PC-3 (cell line): ENCODE results near the gene FSD1. TPM values are rescaled to one million over a fixed set of nuclear protein-coding genes. Genes with fewer than 3 reads are reported as not detected.

Experiments
- ATAC-seq: fragments of 200-7000 bp; cut with Tn5 transposase; 2 replicates; pipeline ENCODE4 v1.9.1; 2020; ENCODE audit warnings: mild to moderate bottlenecking, moderate library complexity
- BruUV-seq: library from RNA; stranded (reverse); fragments of 400-500 nt; replicated peaks from 2 replicates; lab custom pipeline; 2021; lab: Mats Ljungman, UMichigan
- CTCF ChIA-PET: fragments of 300-600 bp; sonication (Branson Sonifier 250); formaldehyde crosslinking; loops from one replicate; lab custom pipeline; 2022; ENCODE audit warnings: antibody characterized with exemption; lab: Charles Lee
- POLR2A ChIA-PET: fragments of 300-600 bp; sonication (Branson Sonifier 250); formaldehyde crosslinking; loops from one replicate; lab custom pipeline; 2022; ENCODE audit warnings: antibody characterized with exemption; ENCODE audit not compliant: unreplicated experiment; lab: Charles Lee
- DNase-seq: peaks from one replicate; pipeline ENCODE4 v3.0.0-alpha.2; 2015
- H2AFZ ChIP-seq: fragments of 300-600 bp; sonication (generic); 2 replicates; pipeline ENCODE4 v1.6.0; 2016; ENCODE audit warnings: antibody characterized with exemption, low read length
- H3F3A ChIP-seq: fragments of 300-600 bp; sonication (generic); one replicate; pipeline ENCODE4 v1.6.0; 2017; ENCODE audit warnings: antibody characterized with exemption, low read length, control low read depth, mild to moderate bottlenecking; ENCODE audit not compliant: unreplicated experiment
- H3K27ac ChIP-seq: fragments of 300-600 bp; sonication (generic); 2 replicates; pipeline ENCODE4 v1.5.1; 2016; ENCODE audit warnings: mild to moderate bottlenecking, low read length
- H3K27me3 ChIP-seq: fragments of 300-600 bp; sonication (generic); 2 replicates; pipeline ENCODE4 v1.6.1; 2016; ENCODE audit warnings: low read length, mixed read lengths
- H3K36me3 ChIP-seq: fragments of 300-600 bp; sonication (generic); 2 replicates; pipeline ENCODE4 v1.6.1; 2016; ENCODE audit warnings: low read depth, mixed run types, low read length, mixed read lengths
- H3K4me1 ChIP-seq: fragments of 300-600 bp; sonication (generic); 2 replicates; pipeline ENCODE4 v1.5.1; 2016; ENCODE audit warnings: low read length; ENCODE audit not compliant: insufficient read depth
- H3K4me2 ChIP-seq: fragments of 300-600 bp; sonication (generic); 2 replicates; pipeline ENCODE4 v1.6.0; 2016; ENCODE audit warnings: low read length
- H3K4me3 ChIP-seq: fragments of 300-600 bp; sonication (generic); 2 replicates; pipeline ENCODE4 v1.5.1; 2016; ENCODE audit warnings: mild to moderate bottlenecking, low read length, mixed read lengths
- H3K79me2 ChIP-seq: fragments of 300-600 bp; sonication (generic); 2 replicates; pipeline ENCODE4 v1.6.1; 2017; ENCODE audit warnings: low read length, mixed read lengths
- H3K9ac ChIP-seq: fragments of 300-600 bp; sonication (generic); 2 replicates; pipeline ENCODE4 v1.6.0; 2016; ENCODE audit warnings: mild to moderate bottlenecking, low read length
- H3K9me2 ChIP-seq: fragments of 300-600 bp; sonication (generic); replicated peaks from 2 replicates; pipeline ENCODE4 v1.6.1; 2016; ENCODE audit warnings: mixed run types, low read length, mixed read lengths
- H3K9me3 ChIP-seq: fragments of 300-600 bp; sonication (generic); 2 replicates; pipeline ENCODE4 v1.6.1; 2016; ENCODE audit warnings: low read length, mixed read lengths
- H4K20me1 ChIP-seq: fragments of 300-600 bp; sonication (generic); 2 replicates; pipeline ENCODE4 v1.6.1; 2016; ENCODE audit warnings: low read length, mixed read lengths
- CTCF ChIP-seq: fragments of 300-600 bp; sonication (generic); conservative IDR thresholded peaks from 2 replicates; pipeline ENCODE4 v1.5.1; 2017; ENCODE audit warnings: antibody characterized with exemption, low read depth, mild to moderate bottlenecking, low read length
- EZH2 ChIP-seq: fragments of 300-600 bp; sonication (generic); IDR thresholded peaks from one replicate; pipeline ENCODE4 v1.6.1; 2017; ENCODE audit warnings: antibody characterized with exemption, mild to moderate bottlenecking, low read length; ENCODE audit not compliant: unreplicated experiment
- EZH2phosphoT487 ChIP-seq: fragments of 300-600 bp; sonication (generic); IDR thresholded peaks from 2 replicates; pipeline ENCODE4 v1.6.1; 2018; ENCODE audit warnings: mild to moderate bottlenecking, antibody characterized with exemption, low read length, borderline replicate concordance
- intact Hi-C: fragments of 100-400 bp; cut with micrococcal nuclease; formaldehyde crosslinking; loops from 2 replicates; pipeline ENCODE4 v1.9.0; 2023
- total RNA-seq: library from RNA; depleted of rRNA; stranded (reverse); fragments of >200 nt; gene quantifications from 2 replicates; pipeline ENCODE4 v1.2.3, GENCODE V29; 2014

The FSD1 gene
- total RNA-seq, 1 experiment from 2014 or later: 8.7 TPM

GRCh38 chr19:4342615-4343369, 38.4 kb downstream of the FSD1 start:
- Histone ChIP-seq H3F3A (no peaks in the 10 kb centered on the region), H3K36me3 (no peaks in the 10 kb centered on the region), H3K4me2 (peak overlapping the region; percentile 100), H3K79me2 (peaks cover 12% of the 10 kb centered on the region), H3K4me3 (peak overlapping the region; percentile 81), H4K20me1 (no peaks in the 10 kb centered on the region), H3K9me2 (no peaks in the 10 kb centered on the region), H3K27me3 (no peaks in the 10 kb centered on the region), H3K27ac (peak overlapping the region; percentile 59), H3K9ac (peak overlapping the region; percentile 77), H2AFZ (peak overlapping the region; percentile 99), H3K9me3 (no peaks in the 10 kb centered on the region), H3K4me1 (peaks cover 5% of the 10 kb centered on the region; the same call in 1 of the 2 replicates)
- ChIA-PET CTCF (interaction anchor here (0.6 to 2.0 kb wide), 6 partner anchors 10 to 96 kb away, joined by 3 to 16 read pairs (median 6); partner anchors contain the start of genes SH3GL1 and YJU2), POLR2A (interaction anchor here (0.6 to 1.0 kb wide), 3 partner anchors 10 to 112 kb away, joined by 3 to 11 read pairs (median 4); partner anchors contain the start of gene YJU2)
- ATAC-seq: peak; percentile 89
- TF ChIP-seq EZH2phosphoT487: no peak
- TF ChIP-seq EZH2: no peak
- TF ChIP-seq CTCF: no peak
- DNase-seq: peak; percentile 98
- intact Hi-C loops: loop anchor here (1.0 to 10.0 kb wide), 2 partner anchors 60 to 98 kb away; partner anchors contain the start of genes CHAF1A and YJU2
- no TSS peak for BruUV-seq

DNA sequence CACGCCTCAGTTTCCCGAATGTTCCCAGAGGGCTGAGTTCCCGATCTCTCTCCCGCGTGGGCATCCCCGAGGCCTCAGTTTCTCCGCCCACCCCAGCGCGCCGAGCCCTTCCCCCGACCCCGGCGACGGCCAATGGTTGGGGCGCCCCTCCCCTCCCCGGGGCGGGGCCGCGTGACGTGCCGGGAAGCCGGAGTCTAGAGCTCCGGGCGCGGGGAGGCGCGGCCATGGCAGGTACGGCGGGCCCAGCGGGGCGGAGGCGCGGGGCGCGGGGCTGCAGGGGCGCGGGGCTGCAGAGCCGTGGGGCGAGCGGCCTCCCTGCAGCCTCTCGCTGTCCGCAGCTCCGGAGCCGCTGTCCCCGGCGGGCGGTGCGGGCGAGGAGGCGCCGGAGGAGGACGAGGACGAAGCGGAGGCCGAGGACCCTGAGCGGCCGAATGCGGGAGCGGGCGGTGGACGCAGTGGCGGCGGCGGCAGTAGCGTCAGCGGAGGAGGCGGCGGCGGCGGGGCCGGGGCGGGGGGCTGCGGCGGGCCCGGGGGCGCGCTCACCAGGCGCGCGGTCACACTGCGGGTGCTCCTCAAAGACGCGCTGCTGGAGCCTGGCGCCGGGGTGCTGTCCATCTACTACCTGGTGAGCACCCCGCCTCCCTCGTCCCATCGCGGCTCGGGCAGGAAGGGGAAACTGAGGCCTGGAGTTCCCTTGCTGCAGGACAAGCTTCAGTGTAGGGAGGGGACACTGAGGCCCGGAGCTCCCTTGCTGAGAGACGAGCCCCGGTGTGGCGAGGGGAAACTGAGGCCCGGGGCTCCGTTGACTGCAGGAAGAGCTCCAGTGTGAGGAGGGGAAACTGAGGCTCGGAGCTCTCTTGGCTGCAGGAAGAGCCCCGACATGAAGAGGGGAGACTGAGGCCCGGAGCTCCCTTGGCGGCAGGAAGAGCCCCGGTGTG, 39.2 kb downstream of the FSD1 start, which contains the start of gene MPND:
TSS of gene MPND (plus strand) at position 193 of the 938 bp plus-strand sequence. CDS start at position 225, 32 bp downstream.
- ATAC-seq (peak; percentile 68), DNase-seq (peak; percentile 82)
- intact Hi-C loops: loop anchor here (10.0 kb wide), 1 partner anchor 99 kb away; the partner anchor contains the start of gene YJU2
- no TSS peak for BruUV-seq
- H3K27ac ChIP-seq: peak within 1 kb of the TSS; percentile 59
- no peaks in the 10 kb centered on the region for H3K9me3 ChIP-seq
- peak within 1 kb of the TSS; percentile 99 for H2AFZ ChIP-seq
- H3K4me2 ChIP-seq: peak within 1 kb of the TSS; percentile 100
- H3K4me3 ChIP-seq: peak within 1 kb of the TSS; percentile 81
- H3K9me2 ChIP-seq: no peaks in the 10 kb centered on the region
- ChIA-PET CTCF (interaction anchor here (0.6 to 2.0 kb wide), 4 partner anchors 9 to 76 kb away, joined by 3 to 16 read pairs (median 9); partner anchors contain the start of gene SH3GL1), POLR2A (interaction anchor here (0.6 to 1.0 kb wide), 2 partner anchors 9 to 113 kb away, joined by 4 to 11 read pairs; no protein-coding TSS in a partner anchor)
- TF ChIP-seq EZH2 (no peak), EZH2phosphoT487 (no peak), CTCF (no peak)
- H3F3A ChIP-seq: no peaks in the 10 kb centered on the region
- H3K4me1 ChIP-seq: peaks cover 5% of the 10 kb centered on the region; the same call in 1 of the 2 replicates
- peaks cover 8% of the 10 kb centered on the region for H3K79me2 ChIP-seq
- H3K27me3 ChIP-seq: no peaks in the 10 kb centered on the region
- peak within 1 kb of the TSS; percentile 77 for H3K9ac ChIP-seq
- no peaks in the 10 kb centered on the region for H4K20me1 ChIP-seq
- H3K36me3 ChIP-seq: no peaks in the 10 kb centered on the region
